ENCODE measurements around the gene SH3D19. TPM values are rescaled to one million over a fixed set of nuclear protein-coding genes. Genes with fewer than 3 reads are reported as not detected.

The SH3D19 gene, protein sequence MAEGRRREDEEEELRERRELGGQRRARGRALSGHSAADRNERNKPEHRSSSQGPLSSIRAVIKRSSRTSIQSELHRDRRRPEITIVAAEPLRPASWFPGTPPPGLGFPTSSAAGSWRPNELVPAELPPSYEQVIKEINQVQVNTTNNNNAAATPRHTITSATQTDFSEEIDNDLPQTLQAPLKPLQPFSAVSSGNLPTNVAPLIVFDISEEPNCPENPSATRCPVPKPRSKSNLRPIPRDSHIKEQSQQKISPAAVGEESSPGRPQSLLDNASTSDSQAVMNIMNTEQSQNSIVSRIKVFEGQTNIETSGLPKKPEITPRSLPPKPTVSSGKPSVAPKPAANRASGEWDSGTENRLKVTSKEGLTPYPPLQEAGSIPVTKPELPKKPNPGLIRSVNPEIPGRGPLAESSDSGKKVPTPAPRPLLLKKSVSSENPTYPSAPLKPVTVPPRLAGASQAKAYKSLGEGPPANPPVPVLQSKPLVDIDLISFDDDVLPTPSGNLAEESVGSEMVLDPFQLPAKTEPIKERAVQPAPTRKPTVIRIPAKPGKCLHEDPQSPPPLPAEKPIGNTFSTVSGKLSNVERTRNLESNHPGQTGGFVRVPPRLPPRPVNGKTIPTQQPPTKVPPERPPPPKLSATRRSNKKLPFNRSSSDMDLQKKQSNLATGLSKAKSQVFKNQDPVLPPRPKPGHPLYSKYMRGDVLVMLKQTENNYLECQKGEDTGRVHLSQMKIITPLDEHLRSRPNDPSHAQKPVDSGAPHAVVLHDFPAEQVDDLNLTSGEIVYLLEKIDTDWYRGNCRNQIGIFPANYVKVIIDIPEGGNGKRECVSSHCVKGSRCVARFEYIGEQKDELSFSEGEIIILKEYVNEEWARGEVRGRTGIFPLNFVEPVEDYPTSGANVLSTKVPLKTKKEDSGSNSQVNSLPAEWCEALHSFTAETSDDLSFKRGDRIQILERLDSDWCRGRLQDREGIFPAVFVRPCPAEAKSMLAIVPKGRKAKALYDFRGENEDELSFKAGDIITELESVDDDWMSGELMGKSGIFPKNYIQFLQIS
- 65.5 and 69.7 TPM in 2 replicates for total RNA-seq

GRCh38 chr4:151325111-151325948 is at the start of gene SH3D19:
TSS of gene SH3D19 (minus strand) at chr4:151325605. CDS start at chr4:151325352, 253 bp downstream.

GRCh38 chr4:151276787-151277562 is 48.4 kb downstream of the SH3D19 start, which contains the start of gene PRSS48:
TSS of gene PRSS48 (plus strand) at chr4:151277161. CDS start at chr4:151277173, 12 bp downstream.

DNA sequence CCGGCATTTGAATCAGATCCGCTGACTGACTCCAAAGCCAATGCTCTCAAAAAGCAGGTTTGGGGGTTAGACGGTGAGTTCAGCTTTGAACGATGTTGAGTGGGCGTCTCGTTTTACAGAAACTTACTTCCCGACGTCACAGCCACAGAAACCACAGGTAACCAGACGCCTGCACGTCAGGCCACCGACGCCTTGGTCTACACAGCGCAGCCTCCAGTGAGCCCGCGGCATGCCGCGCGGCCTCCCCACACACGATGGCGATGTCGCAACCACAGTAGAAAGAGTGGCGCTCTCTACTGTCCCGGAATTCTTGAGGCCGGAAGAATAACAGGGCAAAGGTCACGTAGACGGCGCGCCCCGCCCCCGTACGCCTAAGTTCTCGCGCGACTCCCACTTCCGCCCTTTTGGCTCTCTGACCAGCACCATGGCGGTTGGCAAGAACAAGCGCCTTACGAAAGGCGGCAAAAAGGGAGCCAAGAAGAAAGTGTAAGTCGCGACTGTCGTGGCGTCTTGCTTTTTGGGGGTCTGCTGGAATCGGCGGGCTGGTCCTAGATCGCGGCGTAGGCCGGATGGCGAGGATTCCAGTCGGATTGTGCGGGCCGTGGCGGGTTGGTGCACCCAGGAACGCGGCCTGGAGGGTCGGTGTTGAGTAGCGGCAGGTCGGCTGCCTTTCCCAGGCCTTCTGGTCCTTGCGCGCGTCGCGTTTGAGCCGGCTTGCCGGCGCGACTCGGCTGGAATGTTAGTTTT is 226.0 kb downstream of the SH3D19 start, which contains the start of gene RPS3A:
Gene RPS3A (plus strand): TSS at position 400 of the 747 bp plus-strand sequence. CDS start 25 bp downstream, at position 425.

Other genes with a start within 250 kb of the SH3D19 start
- gene RPS3A, start 226.0 kb downstream of the SH3D19 start, total RNA-seq: 1,894 and 2,829 TPM in 2 replicates
- gene PRSS48, start 48.4 kb downstream of the SH3D19 start, total RNA-seq: not detected in 2 replicates
- gene FHIP1A, start 83.6 kb upstream of the SH3D19 start, total RNA-seq: 0.17 and 0.29 TPM in 2 replicates